Breast epithelium (tissue), 3 donors: ENCODE measurements around the gene EXOSC7.

Source experiments
- POLR2AphosphoS5 ChIP-seq, 3 donors: sonication (generic); formaldehyde crosslinking; IDR thresholded peaks; one replicate each; pipeline ENCODE4 v1.6.1; 2017; ENCODE audit warnings: antibody characterized with exemption in 3 of 3
- TF ChIP-seq, protein P1 (sequence below), 3 donors: fragments of 450-650 bp; IDR thresholded peaks; one replicate each; pipeline ENCODE4 v1.5.1; 2016 to 2017; ENCODE audit warnings: antibody characterized with exemption in 3 of 3, mild to moderate bottlenecking in 3 of 3, moderate library complexity in 3 of 3

DNA sequence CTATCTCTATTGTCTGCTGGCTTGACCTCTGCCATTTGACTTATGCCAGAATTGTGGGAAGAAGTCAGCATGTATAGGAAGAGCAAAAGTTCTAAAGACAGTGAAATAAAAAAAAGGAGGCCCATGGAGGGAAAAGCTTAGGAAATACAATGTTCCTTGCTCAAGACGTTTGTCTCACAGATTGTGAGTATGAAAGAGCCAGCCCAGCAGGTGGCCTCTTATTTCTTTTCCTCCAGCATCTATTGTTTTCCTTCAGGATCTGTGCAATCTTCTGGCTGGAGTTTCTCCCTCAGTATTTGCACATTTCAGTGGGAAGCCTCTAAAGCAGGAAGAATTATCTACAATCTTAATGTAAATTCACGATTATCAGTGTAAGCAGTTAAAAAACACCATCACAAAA lies 43.8 kb upstream of the EXOSC7 start:
- TF ChIP-seq, protein P1, sequence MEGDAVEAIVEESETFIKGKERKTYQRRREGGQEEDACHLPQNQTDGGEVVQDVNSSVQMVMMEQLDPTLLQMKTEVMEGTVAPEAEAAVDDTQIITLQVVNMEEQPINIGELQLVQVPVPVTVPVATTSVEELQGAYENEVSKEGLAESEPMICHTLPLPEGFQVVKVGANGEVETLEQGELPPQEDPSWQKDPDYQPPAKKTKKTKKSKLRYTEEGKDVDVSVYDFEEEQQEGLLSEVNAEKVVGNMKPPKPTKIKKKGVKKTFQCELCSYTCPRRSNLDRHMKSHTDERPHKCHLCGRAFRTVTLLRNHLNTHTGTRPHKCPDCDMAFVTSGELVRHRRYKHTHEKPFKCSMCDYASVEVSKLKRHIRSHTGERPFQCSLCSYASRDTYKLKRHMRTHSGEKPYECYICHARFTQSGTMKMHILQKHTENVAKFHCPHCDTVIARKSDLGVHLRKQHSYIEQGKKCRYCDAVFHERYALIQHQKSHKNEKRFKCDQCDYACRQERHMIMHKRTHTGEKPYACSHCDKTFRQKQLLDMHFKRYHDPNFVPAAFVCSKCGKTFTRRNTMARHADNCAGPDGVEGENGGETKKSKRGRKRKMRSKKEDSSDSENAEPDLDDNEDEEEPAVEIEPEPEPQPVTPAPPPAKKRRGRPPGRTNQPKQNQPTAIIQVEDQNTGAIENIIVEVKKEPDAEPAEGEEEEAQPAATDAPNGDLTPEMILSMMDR (IDR thresholded peaks at IDR 0.05), result no peak
- no peak for TF ChIP-seq POLR2AphosphoS5 (IDR thresholded peaks at IDR 0.05)
